ENCODE data around the gene AKAP7. TPM values are rescaled to one million over a fixed set of nuclear protein-coding genes. Genes with fewer than 3 reads are reported as not detected.
"Not testable (repeated sequence)": the region's sequence is repeated elsewhere in the genome, so short reads cannot be mapped to it uniquely, and the experiment has no call there.

Gene AKAP7
- total RNA-seq, 1 donor from 2014 or later: 4.1 TPM

DNA sequence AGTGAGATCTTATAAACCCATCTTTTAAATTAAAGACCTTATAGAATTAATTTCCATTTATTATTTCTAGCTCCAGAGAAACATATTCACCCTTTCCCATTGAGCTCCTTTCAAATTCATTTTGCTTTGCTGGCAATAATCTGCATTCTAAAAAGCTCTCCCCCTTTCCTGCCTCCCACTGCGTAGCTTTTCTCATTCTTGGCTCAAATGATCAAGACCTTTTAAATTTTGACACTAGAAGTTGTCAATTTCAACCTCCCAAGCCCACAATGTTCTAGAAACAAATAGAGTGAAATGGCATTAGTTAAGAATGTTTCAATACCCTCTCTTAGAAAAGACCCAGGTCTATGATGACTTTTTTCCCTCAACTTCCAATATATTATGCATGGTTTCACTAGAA lies 186.9 kb downstream of the AKAP7 start:
- ATAC-seq (ENCODE audit: low read depth) (no peak), DNase-seq (no peak)
- peaks cover 4% of the 10 kb centered on the region for H3K9me3 Mint-ChIP-seq
- no peaks in the 10 kb centered on the region for H3K36me3 Mint-ChIP-seq (ENCODE audit: low read depth)
- no peak overlapping the region for H3K4me3 Mint-ChIP-seq
- ChIA-PET POLR2A (interaction anchor here (0.5 kb wide), 1 partner anchor 590 kb away, joined by 3 read pairs; no protein-coding TSS in a partner anchor), CTCF (no interaction called here)
- TF ChIP-seq, protein P1, sequence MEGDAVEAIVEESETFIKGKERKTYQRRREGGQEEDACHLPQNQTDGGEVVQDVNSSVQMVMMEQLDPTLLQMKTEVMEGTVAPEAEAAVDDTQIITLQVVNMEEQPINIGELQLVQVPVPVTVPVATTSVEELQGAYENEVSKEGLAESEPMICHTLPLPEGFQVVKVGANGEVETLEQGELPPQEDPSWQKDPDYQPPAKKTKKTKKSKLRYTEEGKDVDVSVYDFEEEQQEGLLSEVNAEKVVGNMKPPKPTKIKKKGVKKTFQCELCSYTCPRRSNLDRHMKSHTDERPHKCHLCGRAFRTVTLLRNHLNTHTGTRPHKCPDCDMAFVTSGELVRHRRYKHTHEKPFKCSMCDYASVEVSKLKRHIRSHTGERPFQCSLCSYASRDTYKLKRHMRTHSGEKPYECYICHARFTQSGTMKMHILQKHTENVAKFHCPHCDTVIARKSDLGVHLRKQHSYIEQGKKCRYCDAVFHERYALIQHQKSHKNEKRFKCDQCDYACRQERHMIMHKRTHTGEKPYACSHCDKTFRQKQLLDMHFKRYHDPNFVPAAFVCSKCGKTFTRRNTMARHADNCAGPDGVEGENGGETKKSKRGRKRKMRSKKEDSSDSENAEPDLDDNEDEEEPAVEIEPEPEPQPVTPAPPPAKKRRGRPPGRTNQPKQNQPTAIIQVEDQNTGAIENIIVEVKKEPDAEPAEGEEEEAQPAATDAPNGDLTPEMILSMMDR (IDR thresholded peaks at IDR 0.05): no peak
- H3K4me1 Mint-ChIP-seq: no peaks in the 10 kb centered on the region
- no peaks in the 10 kb centered on the region for H3K27me3 Mint-ChIP-seq
- no peak overlapping the region for H3K27ac Mint-ChIP-seq
- intact Hi-C loops (cut with micrococcal nuclease): no loop called here

DNA sequence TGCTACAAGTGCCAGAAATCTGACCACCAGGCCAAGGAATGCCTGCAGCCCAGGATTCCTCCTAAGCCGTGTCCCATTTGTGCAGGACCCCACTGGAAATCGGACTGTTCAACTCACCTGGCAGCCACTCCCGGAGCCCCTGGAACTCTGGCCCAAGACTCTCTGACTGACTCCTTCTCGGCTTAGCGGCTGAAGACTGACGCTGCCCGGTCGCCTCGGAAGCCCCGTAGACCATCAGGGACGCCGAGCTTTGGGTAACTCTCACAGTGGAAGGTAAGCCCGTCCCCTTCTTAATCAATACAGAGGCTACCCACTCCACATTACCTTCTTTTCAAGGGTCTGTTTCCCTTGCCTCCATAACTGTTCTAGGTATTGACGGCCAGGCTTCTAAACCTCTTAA lies 190.4 kb downstream of the AKAP7 start:
- ATAC-seq (ENCODE audit: low read depth); H3K27me3 Mint-ChIP-seq; DNase-seq; H3K4me1 Mint-ChIP-seq; H3K4me3 Mint-ChIP-seq; H3K36me3 Mint-ChIP-seq (ENCODE audit: low read depth); H3K27ac Mint-ChIP-seq; H3K9me3 Mint-ChIP-seq; intact Hi-C loops (cut with micrococcal nuclease); POLR2A ChIA-PET; CTCF ChIA-PET: not testable (repeated sequence)

- CTCF ChIA-PET; H3K4me3 Mint-ChIP-seq; intact Hi-C loops (cut with micrococcal nuclease); H3K27me3 Mint-ChIP-seq; DNase-seq; H3K36me3 Mint-ChIP-seq (ENCODE audit: low read depth); H3K4me1 Mint-ChIP-seq; H3K27ac Mint-ChIP-seq; ATAC-seq (ENCODE audit: low read depth); POLR2A ChIA-PET; H3K9me3 Mint-ChIP-seq: not testable (repeated sequence)
These were observed 193.5 kb downstream of the AKAP7 start for GRCh38 chr6:131328727-131329126.

DNA sequence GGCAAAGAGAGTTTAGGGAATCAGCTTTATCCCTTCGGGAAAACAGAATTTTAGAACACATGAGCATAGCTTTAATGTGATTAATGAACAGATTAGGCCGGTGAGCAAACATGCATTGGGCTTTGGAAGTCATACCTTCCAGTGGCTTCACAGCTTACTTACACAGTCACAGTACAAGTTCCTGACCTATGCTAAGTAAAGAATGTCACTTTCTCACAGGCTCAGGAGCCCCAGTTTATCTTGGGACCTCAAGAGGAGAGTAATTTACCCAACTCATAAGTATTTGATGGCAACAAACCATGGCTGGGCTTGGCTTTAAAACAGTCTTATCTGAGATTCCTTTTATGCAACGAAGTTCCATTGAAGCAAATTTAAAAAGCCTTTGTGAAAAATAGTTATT lies 195.9 kb downstream of the AKAP7 start:
- intact Hi-C loops (cut with micrococcal nuclease): no loop called here
- Mint-ChIP-seq H3K4me3 (no peak overlapping the region), H3K4me1 (no peaks in the 10 kb centered on the region), H3K36me3 (ENCODE audit: low read depth) (no peaks in the 10 kb centered on the region), H3K27me3 (no peaks in the 10 kb centered on the region), H3K27ac (no peak overlapping the region), H3K9me3 (no peaks in the 10 kb centered on the region)
- DNase-seq (no peak), ATAC-seq (ENCODE audit: low read depth) (no peak)
- TF ChIP-seq, protein P1 (IDR thresholded peaks at IDR 0.05): no peak
- POLR2A ChIA-PET: no interaction called here
- CTCF ChIA-PET: no interaction called here

- H3K36me3 Mint-ChIP-seq (ENCODE audit: low read depth): no peaks in the 10 kb centered on the region
- H3K4me1 Mint-ChIP-seq: no peaks in the 10 kb centered on the region
- TF ChIP-seq, protein P1 (IDR thresholded peaks at IDR 0.05): no peak
- intact Hi-C loops (cut with micrococcal nuclease): no loop called here
- ATAC-seq (ENCODE audit: low read depth): no peak
- H3K4me3 Mint-ChIP-seq: no peak overlapping the region
- no peaks in the 10 kb centered on the region for H3K27me3 Mint-ChIP-seq
- ChIA-PET POLR2A (no interaction called here), CTCF (no interaction called here)
- DNase-seq: no peak
- no peaks in the 10 kb centered on the region for H3K9me3 Mint-ChIP-seq
- no peak overlapping the region for H3K27ac Mint-ChIP-seq
These were observed 196.9 kb downstream of the AKAP7 start for GRCh38 chr6:131331873-131332781.

Other genes starting within 250 kb of the AKAP7 start
- gene EPB41L2, start 72.2 kb upstream of the AKAP7 start, total RNA-seq: 62.7 and 62.8 TPM in 2 replicates

All from activated B cell treated with CpG ODN at 0.5 μM for 24 hours (primary cell).